HG03575 (cell line): ENCODE data around the gene DKK3.

Experiments
- ATAC-seq: cut with Tn5 transposase; IDR thresholded peaks from one replicate; pipeline ENCODE4 v1.9.1; 2021; ENCODE audit not compliant: unreplicated experiment, insufficient number of reproducible peaks, low FRiP score; ENCODE audit errors: extremely low read depth

Gene DKK3

GRCh38 chr11:11960687-11961086, 47.7 kb downstream of the DKK3 start:
- no peak for ATAC-seq

- no peak for ATAC-seq
These were observed 48.8 kb downstream of the DKK3 start for GRCh38 chr11:11959601-11960000.

GRCh38 chr11:11958403-11959231, 49.8 kb downstream of the DKK3 start:
- ATAC-seq = no peak

GRCh38 chr11:11956006-11956405, 52.4 kb downstream of the DKK3 start:
- ATAC-seq = no peak

- no peak for ATAC-seq
These were observed 56.4 kb downstream of the DKK3 start for GRCh38 chr11:11952036-11952435.

GRCh38 chr11:11949482-11949881, 58.9 kb downstream of the DKK3 start:
- no peak for ATAC-seq

- no peak for ATAC-seq
These were observed 60.0 kb downstream of the DKK3 start for GRCh38 chr11:11948242-11948947.

GRCh38 chr11:11947825-11948224, 60.6 kb downstream of the DKK3 start:
- no peak for ATAC-seq

GRCh38 chr11:11946878-11947277, 61.5 kb downstream of the DKK3 start:
- ATAC-seq = no peak

- ATAC-seq = no peak
These were observed 62.2 kb downstream of the DKK3 start for GRCh38 chr11:11946180-11946579.

GRCh38 chr11:11944444-11944843, 64.0 kb downstream of the DKK3 start:
- no peak for ATAC-seq

GRCh38 chr11:11942668-11943067, 65.8 kb downstream of the DKK3 start:
- no peak for ATAC-seq

GRCh38 chr11:11940551-11940950, 67.9 kb downstream of the DKK3 start:
- ATAC-seq = no peak

- no peak for ATAC-seq
These were observed 70.5 kb downstream of the DKK3 start for GRCh38 chr11:11937957-11938356.

GRCh38 chr11:11937433-11937832, 71.0 kb downstream of the DKK3 start:
- ATAC-seq = no peak

GRCh38 chr11:11935536-11935935, 72.9 kb downstream of the DKK3 start:
- no peak for ATAC-seq

GRCh38 chr11:11931461-11932055, 76.9 kb downstream of the DKK3 start:
- ATAC-seq = no peak

GRCh38 chr11:11929920-11930319, 78.5 kb downstream of the DKK3 start:
- ATAC-seq = no peak

- ATAC-seq = no peak
These were observed 84.6 kb downstream of the DKK3 start for GRCh38 chr11:11923828-11924227.

- no peak for ATAC-seq
These were observed 91.4 kb downstream of the DKK3 start for GRCh38 chr11:11916981-11917399.
